ENCODE measurements around the gene DPP6. TPM values are rescaled to one million over a fixed set of nuclear protein-coding genes. Genes with fewer than 3 reads are reported as not detected.

DPP6 gene
- total and polyA plus RNA-seq, 2 of the 8 experiments (the other 6 are each of a cell fraction or from before 2014, with no cell fraction given) = 4.7 to 6.8 TPM

DNA sequence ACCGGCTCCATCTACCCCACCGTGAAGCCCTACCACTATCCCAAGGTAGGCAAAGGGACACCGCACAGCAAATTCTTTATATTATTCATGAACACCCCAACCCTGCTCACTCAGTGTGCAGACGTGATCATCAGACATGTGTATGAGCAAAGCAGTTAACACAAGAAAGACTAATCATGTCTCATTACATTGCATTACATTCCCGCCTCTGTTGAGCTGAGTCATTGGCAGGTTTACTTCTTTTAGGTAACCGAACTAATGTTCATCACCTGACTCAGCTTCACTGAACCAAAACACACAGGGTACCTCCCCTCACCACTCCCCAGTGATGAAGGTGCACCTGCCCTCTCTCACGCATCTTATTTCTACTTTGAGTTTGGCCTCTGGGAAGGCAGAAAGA, 717.3 kb downstream of the DPP6 start:
- Histone ChIP-seq H3K9ac (replicated peaks in 1 of 4; ENCODE audit: extremely low read depth in 1 of 4, low read depth in 3 of 4, low read length in 3 of 4) (no peak overlapping the region), H2BK12ac (ENCODE audit: low read depth, low read length) (no peak overlapping the region), H4K8ac (ENCODE audit: extremely low read depth, insufficient read depth, low read length) (no peak overlapping the region), H3K9me3 (ENCODE audit: insufficient read depth in 2 of 2, low read depth in 1 of 2, low read length in 1 of 2) (no peaks in the 10 kb centered on the region), H4K5ac (ENCODE audit: insufficient read length, low read depth, low read length) (no peak overlapping the region), H3K27me3 (replicated peaks in 1 of 4; ENCODE audit: control insufficient read depth in 3 of 4, extremely low read depth in 1 of 4, insufficient read depth in 3 of 4, low read length in 3 of 4) (no peaks in the 10 kb centered on the region), H2BK120ac (replicated peaks; ENCODE audit: low read depth, low read length) (no peak overlapping the region), H2BK5ac (ENCODE audit: low read depth, low read length) (no peak overlapping the region), H3K14ac (ENCODE audit: insufficient read length) (no peak overlapping the region), H2AFZ (ENCODE audit: low read length) (no peak overlapping the region), H3K79me2 (ENCODE audit: control insufficient read depth in 1 of 2, insufficient read depth in 2 of 2, low read length in 2 of 2) (no peaks in the 10 kb centered on the region), H3K36me3 (ENCODE audit: control insufficient read depth in 2 of 4, insufficient read depth in 4 of 4, low read length in 3 of 4) (no peaks in the 10 kb centered on the region), H3K27ac (ENCODE audit: low read depth, low read length) (no peak overlapping the region), H3K4me2 (ENCODE audit: insufficient read depth in 1 of 2, low read depth in 2 of 2, low read length in 2 of 2) (no peak overlapping the region), H3K79me1 (ENCODE audit: low read depth, low read length) (no peaks in the 10 kb centered on the region), H3K56ac (replicated peaks; ENCODE audit: insufficient read length, low read depth, low read length) (no peak overlapping the region), H3K4ac (replicated peaks; ENCODE audit: insufficient read length, low read depth, low read length) (no peak overlapping the region), H3K18ac (ENCODE audit: extremely low read depth, low read length) (no peak overlapping the region), H3K23ac (ENCODE audit: insufficient read length) (no peak overlapping the region), H3K4me1 (replicated peaks in 1 of 4; ENCODE audit: control insufficient read depth in 3 of 4, insufficient read depth in 4 of 4, low read length in 3 of 4) (peaks cover 3 to 11% (median 7%) of the 10 kb centered on the region in 4 experiments; a peak in 5 of 7 replicates), H4K20me1 (replicated peaks in 1 of 2; ENCODE audit: control insufficient read depth in 1 of 2, insufficient read depth in 2 of 2, low read length in 2 of 2) (no peaks in the 10 kb centered on the region), H2BK20ac (ENCODE audit: low read length) (no peak overlapping the region), H2AK5ac (ENCODE audit: low read depth, low read length) (no peak overlapping the region), H3K23me2 (ENCODE audit: low read depth, low read length) (no peaks in the 10 kb centered on the region), H2BK15ac (ENCODE audit: low read length) (no peak overlapping the region), H3K4me3 (ENCODE audit: extremely low read depth in 1 of 4, insufficient read depth in 2 of 4, low read depth in 3 of 4, low read length in 4 of 4) (no peak overlapping the region), H4K91ac (replicated peaks; ENCODE audit: insufficient read length, low read length) (no peak overlapping the region)
- TF ChIP-seq RXRA (IDR thresholded peaks at IDR 0.05; ENCODE audit: insufficient read depth, low read depth, low read length) (no peak), BACH1 (IDR thresholded peaks at IDR 0.05; ENCODE audit: low read length) (no peak), CEBPB (IDR thresholded peaks at IDR 0.05; ENCODE audit: low read depth, low read length) (no peak)
- TF ChIP-seq, protein P1, sequence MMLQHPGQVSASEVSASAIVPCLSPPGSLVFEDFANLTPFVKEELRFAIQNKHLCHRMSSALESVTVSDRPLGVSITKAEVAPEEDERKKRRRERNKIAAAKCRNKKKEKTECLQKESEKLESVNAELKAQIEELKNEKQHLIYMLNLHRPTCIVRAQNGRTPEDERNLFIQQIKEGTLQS (IDR thresholded peaks at IDR 0.05; ENCODE audit: insufficient read depth, low read depth, low read length) = no peak
- POLR2A ChIA-PET (ENCODE audit: partially characterized antibody) = interaction anchor here (1.3 kb wide), 1 partner anchor 8 kb away, joined by 4 read pairs; no protein-coding TSS in a partner anchor
- DNase-seq (ENCODE audit: low read depth in 1 of 2, low spot score in 2 of 2) (no peak), FAIRE-seq (no peak)
- WGBS, 2 experiments (ENCODE audit: extremely low coverage in 1 of 2, insufficient coverage in 1 of 2, insufficient read length in 1 of 2, insufficient replicate concordance in 2 of 2, low coverage in 1 of 2, low lambda C conversion rate in 2 of 2, missing lambda C conversion rate in 1 of 2) = 93% methylated on average over 7 of the region's 7 CpGs; no CpG with 5 or more reads in 1 of the 2 experiments
- CTCF ChIA-PET (ENCODE audit: partially characterized antibody) = interaction anchor here (0.9 to 1.9 kb wide), 7 partner anchors 7 to 71 kb away, joined by 3 to 6 read pairs (median 3); no protein-coding TSS in a partner anchor
